Spleen (tissue), 11 donors: Measurements from ENCODE around the gene KCNE3. TPM values are rescaled to one million over a fixed set of nuclear protein-coding genes. Genes with fewer than 3 reads are reported as not detected.

Experiments used
- DNase-seq: peaks from one replicate; pipeline ENCODE4 v3.0.0-alpha.2; 2020
- H3K27ac ChIP-seq, 8 donors: fragments of 200-600 bp; sonication (generic) in 7 of 8; 1 replicate in 4 of 8; 2 replicates in 4 of 8; pipeline versions ENCODE4 v1.5.0 to v1.8.0; 2016 to 2021; ENCODE audit warnings: inconsistent platforms in 4 of 8, mild to moderate bottlenecking in 4 of 8, moderate library complexity in 1 of 8
- H3K27me3 ChIP-seq, 7 donors: fragments of 200-600 bp; sonication (generic) in 6 of 7; replicated peaks in 1 of 7; 1 replicate in 4 of 7; 2 replicates in 3 of 7; pipeline versions ENCODE4 v1.5.0 to v1.8.0; 2016 to 2021; ENCODE audit warnings: inconsistent platforms in 3 of 7, mild to moderate bottlenecking in 1 of 7
- H3K36me3 ChIP-seq, 6 donors: fragments of 200-600 bp; sonication (generic) in 5 of 6; 1 replicate in 4 of 6; 2 replicates in 2 of 6; pipeline versions ENCODE4 v1.5.0 to v1.8.0; 2016 to 2021; ENCODE audit warnings: inconsistent platforms in 2 of 6
- H3K4me1 ChIP-seq, 6 donors: fragments of 200-600 bp; sonication (generic) in 5 of 6; 1 replicate in 3 of 6; 2 replicates in 3 of 6; pipeline versions ENCODE4 v1.5.0 to v1.8.0; 2016 to 2021; ENCODE audit warnings: inconsistent platforms in 3 of 6
- H3K4me3 ChIP-seq, 8 donors: fragments of 200-600 bp; sonication (generic) in 7 of 8; 1 replicate in 4 of 8; 2 replicates in 4 of 8; pipeline versions ENCODE4 v1.5.0 to v1.8.0; 2016 to 2021; ENCODE audit warnings: inconsistent platforms in 4 of 8, mild to moderate bottlenecking in 4 of 8, moderate library complexity in 2 of 8
- H3K9me3 ChIP-seq, 8 donors: fragments of 200-600 bp; sonication (generic) in 7 of 8; 1 replicate in 4 of 8; 2 replicates in 4 of 8; pipeline versions ENCODE4 v1.5.0 to v1.8.0; 2016 to 2021; ENCODE audit warnings: inconsistent platforms in 4 of 8
- CTCF ChIP-seq, 11 experiments: fragments of 200-600 bp in 7 of 11; fragments of 450-650 bp in 4 of 11; sonication (generic) in 4 of 11; IDR thresholded peaks in 8 of 11; conservative IDR thresholded peaks in 3 of 11; 1 replicate in 7 of 11; 2 replicates in 4 of 11; pipeline versions ENCODE4 v1.4.0 to v1.8.0; 2016 to 2021; ENCODE audit warnings: antibody characterized with exemption in 11 of 11, inconsistent platforms in 4 of 11, mild to moderate bottlenecking in 1 of 11
- POLR2A ChIP-seq, 3 donors: fragments of 450-650 bp; IDR thresholded peaks; one replicate each; pipeline ENCODE4 v1.5.1; 2017; ENCODE audit warnings: antibody characterized with exemption in 3 of 3, mild to moderate bottlenecking in 1 of 3
- POLR2AphosphoS5 ChIP-seq, 3 donors: sonication (generic); formaldehyde crosslinking; IDR thresholded peaks; one replicate each; pipeline ENCODE4 v1.5.1; 2017; ENCODE audit warnings: antibody characterized with exemption in 3 of 3
- WGBS, 5 donors: extraction: QIAGEN DNeasy Blood & Tissue Kit in 3 of 5; methylation state at CpG; one replicate each; pipeline versions ENCODE4 v1.1.5 to v1.1.7; 2013 to 2018; 5-methylcytosine and 5-hydroxymethylcytosine counted together
- intact Hi-C: fragments of 100-400 bp; cut with DNase I; formaldehyde crosslinking; loops from one replicate; pipeline ENCODE4 v1.15.0; 2023; ENCODE audit warnings: low total_unique reads
- polyA plus RNA-seq, 3 donors: library from polyadenylated mRNA; stranded (reverse); fragments of 200-250 nt; gene quantifications; one replicate each; pipeline ENCODE4 v1.2.1, GENCODE V29; 2013
- total RNA-seq, 7 donors: library from RNA; depleted of rRNA in 3 of 7; stranded (reverse); fragments of >200 nt in 3 of 7; fragmentation: NEBNext Ultra II Directional in 4 of 7; extraction: Animal tissue kit (Norgen Biotek cat#: 25700) in 4 of 7; gene quantifications; one replicate each; pipeline versions ENCODE4 v1.1.0 to v1.2.1, GENCODE V29; 2016 to 2021
- donor health status: healthy with polysubstance abuse.
- donor health status: DM: no; HTN: no; CAD: no; lungs with moderate emphysema.
- donor health status: DM: no; HTN: no; CAD: no.
- donor health status: Bipolar disorder and iron deficiency.
- donor health status: healthy.
- donor health status: DM: no; HTN: no; CAD: no.
- donor health status: DM: yes; HTN: yes; CAD: no.

The KCNE3 gene
- total and polyA plus RNA-seq, 10 donors: 4.2 to 61.8 (median 23.3) TPM

GRCh38 chr11:74471037-74471436, 3.7 kb upstream of the KCNE3 start:
- H3K27me3 ChIP-seq: peaks cover 0 to 23% (median 0%) of the 10 kb centered on the region in 7 donors
- no peaks in the 10 kb centered on the region for H3K9me3 ChIP-seq
- WGBS, 5 donors: 92 to 100% (median 96%) methylated on average over 1 of the region's 1 CpG
- intact Hi-C loops: no loop called here
- H3K4me1 ChIP-seq: peaks cover 3 to 35% (median 21%) of the 10 kb centered on the region in 6 donors
- H3K36me3 ChIP-seq: no peaks in the 10 kb centered on the region
- no peak for DNase-seq
- H3K27ac ChIP-seq: no peak overlapping the region
- no peak overlapping the region for H3K4me3 ChIP-seq
- TF ChIP-seq CTCF (IDR thresholded peaks at IDR 0.05 in 8 of 11, conservative IDR thresholded peaks at IDR 0.05 in 3 of 11): no peak
- TF ChIP-seq POLR2A (IDR thresholded peaks at IDR 0.05): no peak
- no peak for TF ChIP-seq POLR2AphosphoS5 (IDR thresholded peaks at IDR 0.05)

- no peak for TF ChIP-seq CTCF (IDR thresholded peaks at IDR 0.05 in 8 of 11, conservative IDR thresholded peaks at IDR 0.05 in 3 of 11)
- no peak for TF ChIP-seq POLR2AphosphoS5 (IDR thresholded peaks at IDR 0.05)
- TF ChIP-seq POLR2A (IDR thresholded peaks at IDR 0.05): no peak
- Histone ChIP-seq H3K4me1 (peaks cover 3 to 38% (median 21%) of the 10 kb centered on the region in 6 donors), H3K4me3 (no peak overlapping the region), H3K9me3 (no peaks in the 10 kb centered on the region), H3K27ac (no peak overlapping the region), H3K27me3 (peaks cover 0 to 25% (median 0%) of the 10 kb centered on the region in 7 donors), H3K36me3 (no peaks in the 10 kb centered on the region)
- DNase-seq: no peak
- 75 to 94% (median 85%) methylated on average over 2 of the region's 2 CpGs for WGBS, 5 donors
- intact Hi-C loops: no loop called here
Measured at GRCh38 chr11:74470526-74470925, 3.2 kb upstream of the KCNE3 start.

GRCh38 chr11:74468936-74469335, 1.6 kb upstream of the KCNE3 start:
- TF ChIP-seq POLR2AphosphoS5 (IDR thresholded peaks at IDR 0.05) (no peak), CTCF (IDR thresholded peaks at IDR 0.05 in 8 of 11, conservative IDR thresholded peaks at IDR 0.05 in 3 of 11) (no peak), POLR2A (IDR thresholded peaks at IDR 0.05) (no peak)
- Histone ChIP-seq H3K36me3 (no peaks in the 10 kb centered on the region), H3K4me1 (peaks cover 3 to 42% (median 21%) of the 10 kb centered on the region in 6 donors), H3K4me3 (no peak overlapping the region), H3K27ac (no peak overlapping the region), H3K27me3 (peaks cover 0 to 25% (median 0%) of the 10 kb centered on the region in 7 donors), H3K9me3 (no peaks in the 10 kb centered on the region)
- DNase-seq: no peak
- 67 to 86% (median 70%) methylated on average over 1 of the region's 1 CpG for WGBS, 5 donors
- intact Hi-C loops: no loop called here

- Histone ChIP-seq H3K4me3 (no peak overlapping the region), H3K27me3 (peaks cover 0 to 25% (median 0%) of the 10 kb centered on the region in 7 donors), H3K9me3 (no peaks in the 10 kb centered on the region), H3K27ac (no peak overlapping the region), H3K36me3 (no peaks in the 10 kb centered on the region), H3K4me1 (peaks cover 3 to 43% (median 21%) of the 10 kb centered on the region in 6 donors)
- TF ChIP-seq CTCF (IDR thresholded peaks at IDR 0.05 in 8 of 11, conservative IDR thresholded peaks at IDR 0.05 in 3 of 11) (no peak), POLR2A (IDR thresholded peaks at IDR 0.05) (no peak)
- no peak for DNase-seq
- intact Hi-C loops: no loop called here
Measured at GRCh38 chr11:74468521-74468920, 1.2 kb upstream of the KCNE3 start.
